K562 (cell line): ENCODE results near the gene WDR70. TPM values are rescaled to one million over a fixed set of nuclear protein-coding genes. Genes with fewer than 3 reads are reported as not detected.

Experiments used
- ARID1B ChIP-seq: fragments of 450-650 bp; IDR thresholded peaks from 2 replicates; pipeline ENCODE4 v1.6.1; 2016; ENCODE audit warnings: antibody characterized with exemption, mild to moderate bottlenecking, inconsistent platforms
- ETS1 ChIP-seq: conservative IDR thresholded peaks from 2 replicates; pipeline ENCODE4 v1.6.1; 2011; ENCODE audit warnings: low read depth, mild to moderate bottlenecking, low read length; ENCODE audit not compliant: control insufficient read depth
- GABPB2 ChIP-seq: fragments of 250-450 bp; sonication (Bioruptor Pico); conservative IDR thresholded peaks from 2 replicates; pipeline ENCODE4 v1.5.1; 2021; ENCODE audit warnings: mild to moderate bottlenecking
- GATA2 ChIP-seq: sonication (generic); formaldehyde crosslinking; IDR thresholded peaks from 2 replicates; pipeline ENCODE4 v1.4.0; 2020; ENCODE audit warnings: mild to moderate bottlenecking, missing genetic modification reagents
- PATZ1 ChIP-seq: fragments of 250-450 bp; sonication (Bioruptor Pico); IDR thresholded peaks from 2 replicates; pipeline ENCODE4 v1.5.0; 2020; ENCODE audit warnings: mild to moderate bottlenecking, borderline replicate concordance
- RBM22 ChIP-seq: fragments of 200-400 bp; formaldehyde crosslinking; IDR thresholded peaks from 2 replicates; pipeline ENCODE4 v1.6.1; 2018; ENCODE audit warnings: low read length, low read depth; ENCODE audit not compliant: poor library complexity, severe bottlenecking
- REST ChIP-seq, 2 experiments: fragments of 450-650 bp; formaldehyde crosslinking in 1 of 2; IDR thresholded peaks; 2 replicates each; pipeline versions ENCODE4 v1.4.0 to v1.6.1; 2014 to 2020; ENCODE audit warnings: mild to moderate bottlenecking in 2 of 2, borderline replicate concordance in 1 of 2, low read depth in 1 of 2
- SMAD4 ChIP-seq: fragments of 250-450 bp; sonication (Bioruptor Pico); conservative IDR thresholded peaks from 2 replicates; pipeline ENCODE4 v1.8.0; 2021; ENCODE audit warnings: inconsistent platforms, mild to moderate bottlenecking, moderate library complexity
- polyA plus RNA-seq, 8 experiments: library from polyadenylated mRNA; depleted of rRNA in 4 of 8; stranded (reverse) in 5 of 8; unstranded in 3 of 8; fragments of >200 nt; fragmentation: Nextera tagmentation in 2 of 8; fragmentation: Illumina TruSeq in 1 of 8; extraction: Ambion mirVana in 2 of 8; extraction: Trizol in 1 of 8; gene quantifications; 2 replicates each; pipeline versions ENCODE4 v1.2.1 to v1.2.3, GENCODE V29; 2011 to 2014; ENCODE audit warnings: inconsistent platforms in 1 of 8, missing spikeins in 1 of 8
- total RNA-seq, 7 experiments: library from RNA; depleted of rRNA in 6 of 7; stranded (reverse); fragments of >200 nt in 6 of 7; fragmentation: Illumina TruSeq in 2 of 7; extraction: Trizol in 2 of 7; gene quantifications; 2 replicates each; pipeline versions ENCODE4 v1.2.1 to v1.2.3, GENCODE V29; 2011 to 2021; ENCODE audit warnings: low replicate concordance in 1 of 7
- TF ChIP-seq, protein P1 (sequence below), 3 experiments: IDR thresholded peaks in 2 of 3; conservative IDR thresholded peaks in 1 of 3; 2 replicates each; pipeline ENCODE4 v1.5.1; 2011 to 2012; ENCODE audit warnings: low read length in 3 of 3, mild to moderate bottlenecking in 3 of 3, control low read depth in 2 of 3, improper control_type of control experiment in 1 of 3, inconsistent platforms in 1 of 3, low read depth in 1 of 3, mixed read lengths in 1 of 3, moderate library complexity in 1 of 3; ENCODE audit not compliant: insufficient read depth in 2 of 3

Gene WDR70
- total and polyA plus RNA-seq, 9 of the 15 experiments (the other 6 are each of a cell fraction or from before 2014, with no cell fraction given), result 16.8 to 46.6 (median 38.8) TPM

DNA sequence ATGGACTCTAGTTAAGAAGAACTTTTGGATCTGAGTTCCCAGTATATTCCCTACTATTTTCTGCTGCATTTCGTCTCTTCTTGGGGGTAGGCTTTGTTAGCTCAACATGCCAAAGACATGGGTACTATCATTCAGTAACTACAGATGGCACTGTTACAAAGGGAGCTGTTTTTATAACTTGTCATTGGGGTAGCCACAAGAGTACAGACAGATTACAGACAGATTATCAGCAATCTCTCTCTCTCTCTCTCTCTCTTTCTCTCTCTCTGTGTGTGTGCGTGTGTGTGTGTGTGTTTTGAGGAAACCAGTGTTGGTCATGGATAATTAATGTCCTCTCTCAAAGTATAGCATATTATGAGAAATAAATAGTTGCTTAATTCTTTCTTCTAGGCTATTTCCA is 116.1 kb downstream of the WDR70 start (continued):
- TF ChIP-seq REST (IDR thresholded peaks at IDR 0.05; ENCODE audit: borderline replicate concordance), result peak; percentile 25; the same call in 1 of the 2 replicates
- no peak for TF ChIP-seq REST (CRISPR knock-in tag; IDR thresholded peaks at IDR 0.05; ENCODE audit: low read depth)
- TF ChIP-seq PATZ1, result no peak
- TF ChIP-seq ETS1, result no peak
- 0 out of 2 replicates have a peak, but pooled peaks have one; percentile 20 for TF ChIP-seq GATA2 (CRISPR knock-in tag)
- no peak for TF ChIP-seq RBM22
- TF ChIP-seq ARID1B, result 0 out of 2 replicates have a peak, but pooled peaks have one; percentile 22
- no peak for TF ChIP-seq GABPB2 (CRISPR knock-in tag)
- TF ChIP-seq SMAD4 (CRISPR knock-in tag), result peak; percentile 55; the same call in 1 of the 2 replicates
- TF ChIP-seq, protein P1, sequence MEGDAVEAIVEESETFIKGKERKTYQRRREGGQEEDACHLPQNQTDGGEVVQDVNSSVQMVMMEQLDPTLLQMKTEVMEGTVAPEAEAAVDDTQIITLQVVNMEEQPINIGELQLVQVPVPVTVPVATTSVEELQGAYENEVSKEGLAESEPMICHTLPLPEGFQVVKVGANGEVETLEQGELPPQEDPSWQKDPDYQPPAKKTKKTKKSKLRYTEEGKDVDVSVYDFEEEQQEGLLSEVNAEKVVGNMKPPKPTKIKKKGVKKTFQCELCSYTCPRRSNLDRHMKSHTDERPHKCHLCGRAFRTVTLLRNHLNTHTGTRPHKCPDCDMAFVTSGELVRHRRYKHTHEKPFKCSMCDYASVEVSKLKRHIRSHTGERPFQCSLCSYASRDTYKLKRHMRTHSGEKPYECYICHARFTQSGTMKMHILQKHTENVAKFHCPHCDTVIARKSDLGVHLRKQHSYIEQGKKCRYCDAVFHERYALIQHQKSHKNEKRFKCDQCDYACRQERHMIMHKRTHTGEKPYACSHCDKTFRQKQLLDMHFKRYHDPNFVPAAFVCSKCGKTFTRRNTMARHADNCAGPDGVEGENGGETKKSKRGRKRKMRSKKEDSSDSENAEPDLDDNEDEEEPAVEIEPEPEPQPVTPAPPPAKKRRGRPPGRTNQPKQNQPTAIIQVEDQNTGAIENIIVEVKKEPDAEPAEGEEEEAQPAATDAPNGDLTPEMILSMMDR (IDR thresholded peaks at IDR 0.05 in 2 of 3, conservative IDR thresholded peaks at IDR 0.05 in 1 of 3; ENCODE audit: insufficient read depth in 2 of 3, low read depth in 1 of 3, low read length in 3 of 3), result peak in 1 of 3 experiments; percentile 38; a peak in 2 of 6 replicates
